PFSK-1 (cell line): Measurements from ENCODE around the gene MBNL3.

ENCODE experiments used
- POLR2AphosphoS5 ChIP-seq: IDR thresholded peaks from 2 replicates; pipeline ENCODE4 v1.6.1; 2012; ENCODE audit warnings: low read depth, mild to moderate bottlenecking, control low read depth, low read length, moderate library complexity
- TAF1 ChIP-seq: IDR thresholded peaks from 2 replicates; pipeline ENCODE4 v1.6.1; 2012; ENCODE audit warnings: low read length, control low read depth, borderline replicate concordance; ENCODE audit not compliant: insufficient read depth

DNA sequence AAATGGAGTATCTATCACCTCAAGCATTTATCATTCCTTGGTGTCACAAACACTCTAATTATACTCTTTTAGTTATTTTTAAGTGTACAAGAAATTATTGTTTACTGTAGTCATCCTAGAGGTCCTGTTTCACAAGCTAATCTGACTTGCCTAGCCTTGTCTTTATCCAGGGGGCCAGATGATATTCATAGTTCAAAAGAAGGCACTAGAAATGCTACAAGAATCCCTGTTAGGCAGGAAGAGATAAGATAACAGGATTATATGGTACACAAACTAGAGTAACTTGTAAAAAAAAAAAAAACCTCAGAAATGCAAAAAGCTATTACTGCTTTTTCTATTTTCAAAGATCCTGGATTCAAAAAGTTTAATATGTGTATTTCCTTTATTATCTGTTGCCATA is 95.8 kb downstream of the MBNL3 start:
- TF ChIP-seq TAF1 (no peak), POLR2AphosphoS5 (no peak)
